Measurements from ENCODE around the gene HEATR5A.
"Not testable (repeated sequence)": the region's sequence is repeated elsewhere in the genome, so short reads cannot be mapped to it uniquely, and the experiment has no call there.

HEATR5A gene

DNA sequence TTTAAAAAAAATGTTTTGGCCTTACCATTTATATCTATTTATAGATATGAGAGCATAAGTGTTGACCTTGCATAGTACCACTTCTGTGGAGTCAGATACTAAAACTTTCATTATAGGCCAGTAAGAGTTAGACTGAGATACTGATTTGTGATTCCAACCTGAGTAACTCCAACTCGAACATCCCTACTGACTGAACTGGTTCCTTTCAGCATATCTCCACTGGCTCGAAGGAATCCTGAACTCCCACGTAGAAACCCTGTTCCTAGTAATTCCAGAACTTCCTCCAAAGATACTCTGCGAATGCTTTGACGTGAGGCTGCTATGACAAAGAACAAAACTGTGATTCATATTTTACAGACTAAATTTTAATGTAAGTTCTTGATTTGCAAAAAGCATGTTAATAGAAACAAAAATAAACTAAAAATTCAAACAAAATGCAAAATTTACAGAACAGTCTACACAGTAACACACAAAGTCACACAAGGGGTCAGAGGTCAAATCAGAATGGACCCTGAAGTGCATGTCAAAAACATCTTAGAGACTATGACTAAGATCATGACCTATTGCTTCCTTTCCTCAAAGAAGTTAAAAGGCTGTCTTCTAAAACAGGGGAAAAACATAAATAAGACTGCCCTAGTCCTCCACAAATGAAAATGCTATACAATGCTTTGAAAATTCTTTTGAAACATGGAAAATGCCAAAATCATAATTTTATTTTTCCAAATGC is 31.5 kb downstream of the HEATR5A start:
- no peak for DNase-seq (ENCODE audit: low read depth in 2 of 2)

GRCh38 chr14:31387091-31387490 is 33.3 kb downstream of the HEATR5A start:
- no peak for DNase-seq (ENCODE audit: low read depth in 2 of 2)

- no peak for DNase-seq (ENCODE audit: low read depth in 2 of 2)
Observed at GRCh38 chr14:31386271-31386670, 34.1 kb downstream of the HEATR5A start.

DNA sequence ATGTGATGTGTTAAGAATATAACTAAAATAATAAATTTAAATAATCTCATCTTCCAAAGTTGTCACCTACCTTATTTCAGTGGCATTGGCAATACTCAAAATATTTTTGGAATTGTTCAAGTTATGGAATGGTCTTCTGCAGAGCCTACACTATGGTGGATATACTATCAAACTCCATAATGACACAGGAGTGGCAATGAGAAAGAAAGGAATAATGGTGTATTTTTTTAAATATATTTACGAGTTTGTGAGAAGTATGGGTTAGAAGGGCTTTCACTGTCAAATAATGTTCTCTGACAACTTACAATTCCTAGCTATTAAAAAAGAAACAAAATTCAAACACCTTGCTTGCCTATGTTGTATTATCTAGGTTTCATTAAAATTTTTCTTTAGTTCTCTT is 38.1 kb downstream of the HEATR5A start:
- no peak for DNase-seq (ENCODE audit: low read depth in 2 of 2)

- DNase-seq (ENCODE audit: low read depth in 2 of 2) = no peak
Observed at GRCh38 chr14:31380106-31380505, 40.2 kb downstream of the HEATR5A start.

DNA sequence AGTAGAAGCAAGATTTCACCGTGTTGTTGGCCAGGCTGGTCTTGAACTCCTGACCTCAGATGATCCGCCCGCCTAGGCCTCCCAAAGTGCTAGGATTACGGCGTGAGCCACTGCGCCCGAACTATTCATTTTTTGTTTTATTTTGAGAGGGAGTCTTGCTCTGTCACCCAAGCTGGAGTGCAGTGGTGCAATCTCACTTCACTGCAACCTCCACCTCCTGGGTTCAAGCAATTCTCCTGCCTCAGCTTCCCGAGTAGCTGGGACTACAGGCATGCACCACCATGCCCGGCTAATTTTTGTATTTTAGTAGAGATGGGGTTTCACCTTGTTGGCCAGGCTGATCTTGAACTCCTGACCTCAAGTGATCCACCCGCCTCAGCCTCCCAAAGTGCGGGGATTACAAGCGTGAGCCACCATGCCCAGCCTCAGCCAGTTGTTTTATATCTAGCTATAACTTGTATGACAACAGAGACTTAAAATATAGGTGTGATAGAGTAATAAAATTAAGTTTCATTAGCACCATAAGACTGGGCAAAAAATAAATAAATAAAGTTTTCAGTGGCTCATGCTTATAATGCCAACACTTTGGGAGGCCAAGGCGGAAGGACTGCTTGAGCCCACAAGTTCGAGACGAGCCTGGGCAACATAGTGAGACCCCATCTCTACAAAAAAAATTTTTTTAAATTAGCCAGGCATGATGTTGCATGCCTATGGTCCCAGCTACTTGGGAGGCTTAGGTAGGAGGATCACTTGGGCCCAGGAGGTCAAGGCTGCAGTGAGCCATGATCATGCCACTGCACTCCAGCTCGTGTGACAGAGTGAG is 41.0 kb downstream of the HEATR5A start:
- DNase-seq (ENCODE audit: low read depth in 2 of 2) = not testable (repeated sequence)

DNA sequence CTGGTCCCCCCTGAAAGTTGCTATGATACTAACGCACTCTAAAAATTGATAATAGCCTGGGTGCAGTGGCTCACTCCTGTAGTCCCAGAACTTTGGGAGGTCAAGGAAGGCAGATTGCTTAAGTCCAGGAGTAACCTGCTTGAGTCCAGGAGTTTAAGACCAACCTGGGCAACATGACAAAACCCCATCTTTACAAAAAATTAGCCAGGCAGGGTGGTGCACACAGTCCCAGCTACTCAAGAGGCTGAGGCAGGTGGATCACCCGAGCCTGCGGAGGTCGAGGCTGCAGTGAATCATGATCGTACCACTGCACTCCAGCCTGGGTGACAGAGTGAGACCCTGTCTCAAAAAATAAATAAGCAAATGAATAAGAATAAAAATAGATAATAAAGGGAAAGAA is 42.9 kb downstream of the HEATR5A start:
- no peak for DNase-seq (ENCODE audit: low read depth in 2 of 2)

GRCh38 chr14:31371646-31372045 is 48.7 kb downstream of the HEATR5A start:
- no peak for DNase-seq (ENCODE audit: low read depth in 2 of 2)

- DNase-seq (ENCODE audit: low read depth in 2 of 2) = no peak
Observed at GRCh38 chr14:31363331-31364073, 56.8 kb downstream of the HEATR5A start.

- DNase-seq (ENCODE audit: low read depth in 2 of 2) = no peak
Observed at GRCh38 chr14:31362746-31363145, 57.6 kb downstream of the HEATR5A start.

DNA sequence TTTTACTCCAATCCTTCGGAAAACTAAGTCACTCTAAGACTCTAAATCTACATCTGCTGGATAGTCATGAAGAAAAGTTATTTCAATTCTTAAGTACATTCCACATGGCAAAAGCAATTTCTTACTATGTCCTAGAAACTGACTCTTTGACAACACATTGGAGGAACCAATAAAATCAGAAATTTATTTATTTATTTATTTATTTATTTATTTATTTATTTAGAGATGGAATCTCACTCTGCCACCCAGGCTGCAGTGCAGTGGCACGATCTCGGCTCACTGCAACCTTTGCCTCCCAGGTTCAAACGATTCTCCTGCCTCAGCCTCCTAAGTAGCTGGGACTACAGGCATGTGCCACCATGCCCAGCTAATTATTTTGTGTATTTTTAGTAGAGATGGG is 58.6 kb downstream of the HEATR5A start:
- DNase-seq (ENCODE audit: low read depth in 2 of 2) = not testable (repeated sequence)

GRCh38 chr14:31360919-31361662 is 59.3 kb downstream of the HEATR5A start:
- no peak for DNase-seq (ENCODE audit: low read depth in 2 of 2)

DNA sequence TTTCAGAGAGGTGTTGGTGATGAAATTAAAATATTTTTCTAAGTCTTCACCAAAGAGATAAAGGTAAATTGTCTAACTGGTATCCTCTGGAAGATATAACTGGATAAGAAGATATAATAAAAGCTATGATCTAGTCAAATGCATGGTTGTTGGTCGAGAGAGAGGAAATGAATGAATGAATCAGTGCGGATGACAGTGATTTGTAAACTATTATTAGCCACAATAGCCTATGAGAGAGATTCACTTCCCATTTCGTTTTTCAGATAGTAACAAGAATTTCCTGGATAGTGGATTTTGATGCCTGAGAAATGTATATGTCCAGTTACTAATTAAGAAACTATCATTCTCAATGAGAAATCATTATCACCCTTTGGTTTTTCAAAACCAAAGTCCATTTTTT is 63.1 kb downstream of the HEATR5A start:
- no peak for DNase-seq (ENCODE audit: low read depth in 2 of 2)

GRCh38 chr14:31346097-31346496 is 74.3 kb downstream of the HEATR5A start:
- DNase-seq (ENCODE audit: low read depth in 2 of 2) = no peak

DNA sequence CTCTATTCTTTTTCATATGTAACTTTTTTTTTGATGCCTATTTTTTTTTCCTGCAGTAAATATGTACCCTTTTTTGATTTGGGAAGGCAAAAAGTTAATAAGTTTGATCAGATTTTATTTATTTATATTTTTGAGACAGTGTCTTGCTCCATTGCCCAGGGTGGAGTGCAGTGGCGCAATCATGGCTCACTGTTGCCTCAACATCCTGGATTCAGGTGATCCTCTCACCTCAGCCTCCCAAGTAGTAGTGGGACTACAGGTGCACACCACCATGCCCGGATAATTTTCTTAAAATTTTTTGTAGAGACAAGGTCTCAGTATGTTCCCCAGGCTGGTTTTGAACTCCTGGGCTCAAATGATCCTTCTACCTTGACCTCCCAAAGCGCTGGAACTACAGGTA is 79.1 kb downstream of the HEATR5A start:
- DNase-seq (ENCODE audit: low read depth in 2 of 2) = no peak

- DNase-seq (ENCODE audit: low read depth in 2 of 2) = no peak
Observed at GRCh38 chr14:31340297-31341063, 79.9 kb downstream of the HEATR5A start.

- no peak for DNase-seq (ENCODE audit: low read depth in 2 of 2)
Observed at GRCh38 chr14:31339743-31340142, 80.6 kb downstream of the HEATR5A start.

DNA sequence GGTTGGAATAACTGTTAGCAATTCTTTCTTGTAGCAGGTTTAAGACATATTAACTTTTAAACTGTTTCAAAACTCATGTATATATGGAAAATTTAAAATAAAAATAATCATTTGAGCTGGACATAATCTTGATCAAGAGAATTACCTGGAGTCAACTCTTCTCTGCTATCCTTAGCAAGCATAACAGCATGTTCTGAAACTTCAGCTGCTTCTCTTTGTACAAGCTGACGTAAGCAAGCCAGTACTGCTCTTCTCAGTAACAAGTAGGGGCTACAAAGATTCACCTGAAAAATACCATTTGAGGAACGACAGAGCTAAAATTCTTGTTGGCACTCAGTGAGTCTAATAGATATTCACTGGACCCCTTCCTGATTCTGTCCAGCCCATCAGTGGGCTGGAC is 83.0 kb downstream of the HEATR5A start:
- no peak for DNase-seq (ENCODE audit: low read depth in 2 of 2)

DNA sequence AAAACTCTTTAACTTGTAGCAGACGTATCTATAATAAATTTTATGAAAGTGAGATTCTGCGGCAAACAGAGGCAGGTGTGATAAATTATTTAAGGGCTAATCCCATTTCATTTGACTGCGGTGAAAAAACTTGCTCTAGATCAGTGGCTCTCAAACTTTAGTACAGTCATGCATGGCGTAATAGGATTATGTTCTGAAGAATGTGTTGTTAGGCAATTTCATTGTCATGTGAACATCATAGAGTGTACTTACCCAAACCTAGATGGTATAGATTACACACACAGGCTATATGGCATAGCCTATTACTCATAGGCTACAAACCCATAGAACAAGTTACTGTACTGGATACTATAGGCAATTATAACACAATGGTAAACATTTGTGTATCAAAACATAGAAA is 83.7 kb downstream of the HEATR5A start:
- no peak for DNase-seq (ENCODE audit: low read depth in 2 of 2)

GRCh38 chr14:31331395-31331794 is 89.0 kb downstream of the HEATR5A start:
- not testable (repeated sequence) for DNase-seq (ENCODE audit: low read depth in 2 of 2)

Data from stimulated activated CD8-positive, alpha-beta memory T cell treated with anti-CD3 and anti-CD28 coated beads, Interleukin-7, amount 100 ng/mL, for 4 hours (primary cell).